GM12865 (cell line): Measurements from ENCODE around the gene POLDIP2.

Experiments used
- DNase-seq: peaks from one replicate; pipeline ENCODE4 v3.0.0; 2010; ENCODE audit warnings: low read depth
- H3K4me3 ChIP-seq: 2 replicates; pipeline ENCODE4 v1.5.1; 2011; ENCODE audit warnings: mild to moderate bottlenecking, low read depth, low read length, control low read depth
- CTCF ChIP-seq: IDR thresholded peaks from 2 replicates; pipeline ENCODE4 v1.5.1; 2011; ENCODE audit warnings: low read length, control low read depth, low read depth, inconsistent platforms; ENCODE audit not compliant: insufficient read depth; ENCODE audit errors: missing control alignments

Gene POLDIP2

GRCh38 chr17:28345419-28346198, 11.7 kb downstream of the POLDIP2 start:
- TF ChIP-seq CTCF, result no peak
- H3K4me3 ChIP-seq, result no peak overlapping the region
- DNase-seq, result no peak

GRCh38 chr17:28344435-28344901, 12.9 kb downstream of the POLDIP2 start:
- no peak for DNase-seq
- H3K4me3 ChIP-seq, result no peak overlapping the region
- no peak for TF ChIP-seq CTCF

GRCh38 chr17:28344011-28344410, 13.3 kb downstream of the POLDIP2 start:
- no peak overlapping the region for H3K4me3 ChIP-seq
- no peak for TF ChIP-seq CTCF
- DNase-seq, result no peak

GRCh38 chr17:28343491-28343932, 13.8 kb downstream of the POLDIP2 start:
- no peak for TF ChIP-seq CTCF
- DNase-seq, result no peak
- no peak overlapping the region for H3K4me3 ChIP-seq

- no peak for TF ChIP-seq CTCF
- DNase-seq, result no peak
- no peak overlapping the region for H3K4me3 ChIP-seq
These were observed 15.0 kb downstream of the POLDIP2 start for GRCh38 chr17:28342313-28342712.

GRCh38 chr17:28341516-28341915, 15.8 kb downstream of the POLDIP2 start:
- TF ChIP-seq CTCF, result no peak
- DNase-seq, result no peak

GRCh38 chr17:28340374-28340773, 17.0 kb downstream of the POLDIP2 start:
- no peak for DNase-seq
- TF ChIP-seq CTCF, result no peak
- H3K4me3 ChIP-seq, result no peak overlapping the region

More at GRCh38 chr17:28341516-28341915, 15.8 kb downstream of the POLDIP2 start:
- no peak overlapping the region for H3K4me3 ChIP-seq
